ENCODE measurements around the gene MAPKAP1.

MAPKAP1 gene

DNA sequence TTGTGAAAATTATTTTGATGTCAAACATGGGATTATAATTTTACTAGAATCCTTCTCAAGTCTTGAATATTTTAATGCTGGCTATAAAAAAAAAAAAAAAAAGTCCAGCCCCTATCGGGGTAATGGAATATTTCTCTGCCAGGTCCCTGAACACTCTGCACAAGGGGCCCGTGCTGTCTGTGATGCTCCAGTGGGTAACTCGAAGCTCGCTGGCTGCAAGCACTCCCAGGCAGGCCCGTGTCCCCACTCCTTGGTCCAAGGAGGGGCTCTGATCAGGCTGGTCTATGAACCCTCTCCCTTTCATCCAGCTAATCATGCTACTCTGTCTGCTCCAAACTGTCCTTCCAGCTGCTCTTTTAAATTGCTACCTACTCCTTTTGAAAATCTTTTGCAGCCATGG lies 264.6 kb downstream of the MAPKAP1 start:
- no peak for DNase-seq

DNA sequence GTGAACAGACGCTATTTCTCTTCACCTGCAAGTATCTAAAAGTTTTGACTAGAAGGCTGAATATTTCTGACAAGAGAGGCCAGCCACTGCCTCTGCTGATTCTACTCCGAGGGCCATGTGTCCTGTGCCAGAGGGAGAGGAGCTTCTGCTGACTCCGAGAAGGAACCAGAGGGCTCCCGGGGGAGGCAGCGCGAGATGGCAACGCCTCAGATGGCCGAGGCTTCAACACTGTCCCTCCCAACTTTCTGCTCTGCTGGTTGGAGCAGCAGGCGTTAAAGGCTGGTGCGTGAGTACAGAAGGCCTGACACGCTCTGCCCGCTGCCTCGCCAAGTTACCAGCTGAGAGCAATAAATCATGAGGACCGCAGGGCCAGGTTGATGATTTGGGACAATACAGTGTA lies 266.6 kb downstream of the MAPKAP1 start:
- DNase-seq = no peak

DNA sequence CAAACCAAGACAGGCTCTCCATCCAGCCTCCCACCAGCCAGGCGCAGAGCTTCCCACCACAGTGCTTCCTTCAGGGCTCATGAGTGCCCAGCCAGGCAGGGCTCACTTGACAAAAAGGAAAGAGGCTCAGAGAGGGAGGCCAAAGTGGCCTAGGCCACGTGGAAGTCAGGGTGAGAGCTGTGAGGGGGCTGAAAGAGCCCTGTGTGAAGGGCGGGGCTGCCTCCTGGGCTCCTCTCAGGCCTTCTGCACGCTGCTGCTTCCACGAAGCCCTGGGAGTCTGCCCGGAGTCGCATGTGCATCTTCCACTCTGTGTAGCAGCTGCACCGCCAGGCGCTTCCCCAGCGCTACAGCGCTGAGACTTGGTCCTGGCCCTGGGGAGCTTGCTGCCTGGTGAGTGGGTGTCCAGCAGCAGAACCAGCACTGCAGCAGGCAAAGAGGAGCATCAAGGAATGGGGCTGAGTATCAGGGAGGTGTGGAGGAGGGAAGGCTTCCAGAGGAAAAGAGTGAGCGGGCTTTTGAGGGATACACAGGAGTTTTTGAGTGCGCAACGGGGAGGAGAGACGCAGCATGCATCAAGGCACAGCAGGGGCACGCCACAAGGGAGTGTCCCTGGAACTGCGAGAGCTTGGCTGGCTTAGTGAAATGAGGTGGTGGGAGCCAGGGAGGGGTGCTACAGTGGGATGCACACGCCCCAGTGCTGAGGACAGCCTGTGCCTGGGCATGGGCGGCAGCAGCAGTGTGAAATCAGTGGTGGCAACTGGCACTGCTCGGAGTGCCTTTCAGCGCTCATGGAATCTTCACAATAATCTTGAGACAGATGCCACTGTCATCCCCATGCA lies 267.4 kb downstream of the MAPKAP1 start:
- DNase-seq = no peak

DNA sequence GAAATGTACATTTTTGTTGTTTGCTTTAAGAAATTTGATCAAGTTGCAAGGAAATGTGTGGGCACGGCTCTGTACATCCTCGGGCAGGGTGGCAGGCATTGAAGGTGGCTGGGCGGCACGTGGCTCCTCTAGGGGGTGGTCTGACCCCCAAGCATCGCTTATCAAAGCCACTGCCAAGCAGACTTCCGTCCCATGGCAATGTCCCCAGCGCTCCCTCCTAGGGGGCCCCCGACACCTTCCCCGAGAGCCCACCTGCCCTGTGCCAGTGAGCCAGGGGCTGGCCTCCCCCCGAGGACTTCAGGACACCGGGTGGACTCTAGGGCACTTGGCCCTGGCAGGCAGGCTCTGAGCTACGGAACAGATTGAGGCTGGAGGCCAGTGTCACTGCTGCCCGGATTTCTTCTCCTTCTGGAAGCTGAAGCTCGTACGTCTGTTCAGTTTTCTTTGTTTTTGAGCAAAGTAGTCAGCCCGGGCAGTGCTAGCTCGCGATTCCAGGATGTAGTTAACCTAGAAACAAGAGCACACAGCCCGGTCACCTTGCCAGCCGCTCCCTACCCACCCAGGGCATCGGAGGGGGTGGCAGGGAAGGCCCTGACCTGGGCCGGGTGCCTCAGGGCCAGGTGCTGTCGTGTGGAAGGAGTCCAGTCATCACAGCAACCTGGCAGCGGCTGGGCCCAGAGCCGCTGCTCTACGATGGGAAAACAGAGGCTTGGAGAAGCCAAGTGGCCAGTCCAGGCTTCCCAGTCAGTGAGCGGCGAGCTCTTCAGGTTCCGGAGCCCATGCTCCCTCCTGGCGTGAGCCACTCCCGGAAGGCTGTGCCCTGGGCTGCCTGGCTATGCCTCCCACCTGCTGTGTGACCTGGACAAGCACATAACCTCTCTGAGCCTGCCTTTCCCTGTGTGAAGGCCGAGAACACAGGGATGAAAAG lies 268.2 kb downstream of the MAPKAP1 start:
- no peak for DNase-seq

DNA sequence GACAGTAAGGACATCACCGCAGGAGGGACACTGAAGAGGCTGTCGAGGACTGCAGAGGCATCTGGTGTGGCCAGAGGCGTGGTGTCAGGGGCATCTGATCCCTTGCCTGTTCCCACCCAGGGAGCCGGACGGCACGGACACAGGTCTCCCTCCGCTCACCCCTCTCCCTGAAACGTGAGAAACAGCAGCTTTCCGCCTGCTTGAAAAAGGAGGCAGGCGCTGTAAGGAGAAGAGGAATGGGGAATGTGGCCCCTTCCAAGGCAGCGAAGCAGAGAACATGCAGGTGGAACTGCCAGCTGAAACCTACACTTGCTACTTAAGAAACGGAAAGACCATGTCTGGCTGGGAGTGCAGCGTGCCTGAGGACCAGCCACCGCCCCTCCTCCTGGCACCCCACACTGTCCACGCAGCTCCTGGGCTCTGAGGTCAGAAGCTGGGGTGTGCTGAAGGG lies 269.2 kb downstream of the MAPKAP1 start:
- DNase-seq = no peak

DNA sequence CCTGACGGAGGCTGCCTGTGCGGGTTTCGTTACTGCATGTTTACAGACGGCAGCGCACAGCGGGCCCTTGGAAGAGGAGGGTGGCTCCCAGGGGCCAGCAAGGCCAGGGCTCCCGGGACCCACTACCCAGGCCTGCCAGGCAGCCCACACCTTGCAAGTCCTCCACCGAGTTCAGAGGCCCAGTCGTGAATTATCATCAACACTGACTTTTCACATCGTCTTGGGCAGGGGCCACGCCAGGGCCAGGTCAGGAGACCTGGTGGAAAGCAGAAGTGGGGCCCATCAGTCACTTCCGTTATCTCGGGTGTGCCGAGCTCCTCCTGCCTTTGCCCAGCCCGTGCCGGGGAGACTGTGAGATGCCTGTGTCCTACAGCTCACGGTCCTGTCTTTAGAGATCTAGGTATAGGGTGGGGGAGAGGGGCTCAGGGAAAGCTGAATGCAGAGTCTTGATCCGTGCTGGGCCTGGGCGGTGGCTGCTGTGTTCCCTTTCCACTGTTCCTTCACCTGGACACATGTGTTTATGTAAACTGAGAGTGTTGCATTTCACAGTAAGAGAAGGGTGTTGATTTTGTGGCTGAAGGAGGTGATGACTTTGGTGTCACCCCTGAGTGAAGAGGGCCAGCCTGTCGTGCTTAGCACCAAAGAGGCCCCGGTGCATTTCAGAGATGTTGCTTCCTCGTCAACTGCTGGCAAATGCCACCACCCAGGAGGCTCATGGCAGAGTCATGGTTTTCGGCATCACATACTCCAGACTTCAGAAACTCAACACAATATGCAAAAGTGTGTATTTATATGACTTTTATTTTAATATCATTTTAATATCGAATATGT lies 270.2 kb downstream of the MAPKAP1 start:
- DNase-seq = no peak

- no peak for DNase-seq
Observed at GRCh38 chr9:125435776-125436612, 271.0 kb downstream of the MAPKAP1 start.

DNA sequence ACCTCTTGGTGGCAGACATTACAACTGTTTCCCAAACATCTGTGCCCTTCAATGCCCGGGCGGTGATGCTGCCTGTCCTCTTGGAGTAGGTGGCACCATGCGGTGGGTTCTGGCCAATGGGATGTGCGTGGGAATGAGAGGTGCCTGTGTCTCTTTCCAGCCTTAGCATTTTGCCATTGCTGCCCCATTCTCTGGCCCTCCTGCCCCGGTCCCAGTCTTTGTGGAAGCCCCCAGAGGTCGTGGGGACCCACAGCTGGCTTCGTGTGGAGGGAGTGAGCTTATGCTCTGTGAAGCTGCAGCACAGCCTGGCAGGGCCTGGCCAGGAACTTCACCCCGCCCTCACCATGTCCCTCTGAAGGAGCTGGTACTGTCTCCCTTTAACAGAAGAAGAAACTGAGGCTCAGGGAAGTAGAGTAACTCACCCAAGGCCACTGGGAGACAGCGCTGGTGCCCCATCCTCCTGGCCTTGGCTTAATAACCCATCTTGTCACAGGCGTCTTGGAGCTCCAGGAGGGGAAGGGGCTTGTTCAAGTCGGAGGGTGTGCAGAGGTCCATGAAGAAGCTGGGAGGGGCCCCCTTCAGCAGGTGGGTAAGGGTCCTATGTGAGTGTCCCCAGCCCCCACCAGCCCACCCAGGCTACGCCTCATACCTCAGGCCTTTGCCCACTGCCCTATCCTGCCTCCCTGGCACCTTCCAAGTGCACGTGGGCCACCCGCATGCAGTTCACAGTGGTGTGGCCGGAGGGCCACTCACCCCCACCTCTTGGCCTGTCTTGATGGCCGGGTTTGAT lies 271.8 kb downstream of the MAPKAP1 start:
- DNase-seq = no peak

DNA sequence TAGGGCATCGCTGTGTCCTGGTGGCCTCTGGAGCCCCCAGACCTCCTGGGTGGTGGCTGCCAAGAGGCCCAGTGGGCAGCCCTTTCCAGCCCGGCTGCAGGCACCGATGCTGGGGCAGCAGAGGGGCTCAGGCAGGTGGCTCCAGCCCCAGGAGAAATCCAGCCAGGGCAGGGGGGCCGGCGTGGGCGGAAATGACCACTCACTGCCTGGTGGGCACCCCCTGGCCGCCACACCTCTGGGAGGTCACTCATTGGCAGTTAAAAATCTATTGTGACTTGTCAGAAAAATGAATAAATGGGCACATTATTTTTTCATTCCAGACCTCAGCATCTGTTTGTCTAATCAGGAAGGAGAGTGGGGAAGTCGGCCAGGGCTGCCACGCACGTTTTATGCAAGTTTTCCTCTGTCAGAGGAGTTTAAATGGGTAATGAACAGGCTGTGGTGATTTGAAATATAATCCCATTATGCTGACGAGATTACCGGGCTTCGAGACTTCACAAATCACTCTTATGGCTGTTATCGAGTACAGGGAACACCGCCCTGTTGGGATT lies 273.5 kb downstream of the MAPKAP1 start:
- no peak for DNase-seq

DNA sequence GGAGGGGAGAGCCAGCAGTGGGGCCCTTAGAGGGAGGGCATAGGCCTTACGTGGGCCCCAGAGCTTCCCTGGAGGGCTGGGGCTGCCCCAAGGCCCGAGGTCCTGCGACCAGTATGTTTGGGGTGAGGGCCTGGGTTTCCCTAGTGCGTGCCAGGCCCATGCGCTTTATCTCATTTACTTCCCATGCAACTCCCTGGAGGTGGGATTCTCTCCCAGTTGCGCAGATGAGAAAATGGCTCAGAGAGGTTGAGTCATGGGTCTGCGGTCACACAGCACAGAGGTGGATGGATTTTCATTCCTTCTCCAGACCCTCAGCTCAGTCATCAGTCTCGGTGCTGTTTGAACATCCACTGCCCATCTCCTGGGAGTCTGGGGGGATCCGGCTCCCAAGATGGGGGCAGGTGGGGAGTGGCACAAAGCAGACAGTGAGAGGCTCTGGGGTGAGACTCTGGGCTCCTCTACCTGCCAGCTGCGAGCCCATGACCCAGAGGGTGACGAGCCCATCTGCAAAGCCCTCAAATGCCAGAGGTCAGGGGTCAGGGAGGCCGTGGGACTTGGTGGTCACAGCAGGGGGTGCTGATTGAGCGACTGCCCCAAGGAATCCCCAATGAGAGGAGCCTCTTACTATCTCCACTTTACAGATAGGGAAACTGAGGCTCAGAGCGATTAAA lies 274.2 kb downstream of the MAPKAP1 start:
- no peak for DNase-seq

DNA sequence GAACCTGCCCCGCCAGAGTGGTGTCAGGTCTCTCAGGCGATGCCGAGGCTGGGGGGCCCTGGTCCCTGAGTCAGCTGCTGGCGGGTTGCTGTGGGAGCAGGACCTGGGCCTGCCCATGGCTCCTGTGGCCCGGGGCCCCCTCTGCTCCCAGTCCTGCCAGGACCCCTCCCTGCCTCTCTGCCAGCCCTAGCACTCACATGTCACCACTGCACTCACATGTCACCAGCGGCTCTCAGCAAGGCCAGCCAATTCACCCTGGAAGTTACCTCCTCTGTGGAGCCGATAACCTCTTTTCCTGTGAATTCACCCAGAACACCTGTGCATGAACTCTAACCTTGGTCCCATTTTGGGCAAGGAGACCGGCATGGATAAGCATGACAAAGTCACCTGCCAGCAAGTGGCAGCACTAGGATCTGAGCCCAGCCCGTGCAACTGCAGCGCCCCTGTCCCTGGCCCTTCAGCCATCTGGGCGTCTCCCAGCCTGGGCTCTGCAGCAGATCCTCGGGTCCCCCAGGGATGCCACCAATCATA lies 275.2 kb downstream of the MAPKAP1 start:
- no peak for DNase-seq

GRCh38 chr9:125431012-125431305 lies 276.0 kb downstream of the MAPKAP1 start:
- DNase-seq = no peak

- DNase-seq = no peak
Observed at GRCh38 chr9:125430161-125431011, 276.6 kb downstream of the MAPKAP1 start.

- DNase-seq = no peak
Observed at GRCh38 chr9:125429476-125430160, 277.4 kb downstream of the MAPKAP1 start.

- no peak for DNase-seq
Observed at GRCh38 chr9:125428902-125429467, 278.0 kb downstream of the MAPKAP1 start.

GRCh38 chr9:125428060-125428901 lies 278.7 kb downstream of the MAPKAP1 start:
- no peak for DNase-seq

GRCh38 chr9:125427556-125427955 lies 279.5 kb downstream of the MAPKAP1 start:
- no peak for DNase-seq
